PC-3 (cell line): ENCODE results near the gene BMPR1A. TPM values are rescaled to one million over a fixed set of nuclear protein-coding genes. Genes with fewer than 3 reads are reported as not detected.

Experiments
- ATAC-seq: fragments of 200-7000 bp; cut with Tn5 transposase; 2 replicates; pipeline ENCODE4 v1.9.1; 2020; ENCODE audit warnings: mild to moderate bottlenecking, moderate library complexity
- BruUV-seq: library from RNA; stranded (reverse); fragments of 400-500 nt; replicated peaks from 2 replicates; lab custom pipeline; 2021; lab: Mats Ljungman, UMichigan
- CTCF ChIA-PET: fragments of 300-600 bp; sonication (Branson Sonifier 250); formaldehyde crosslinking; loops from one replicate; lab custom pipeline; 2022; ENCODE audit warnings: antibody characterized with exemption; lab: Charles Lee
- POLR2A ChIA-PET: fragments of 300-600 bp; sonication (Branson Sonifier 250); formaldehyde crosslinking; loops from one replicate; lab custom pipeline; 2022; ENCODE audit warnings: antibody characterized with exemption; ENCODE audit not compliant: unreplicated experiment; lab: Charles Lee
- DNase-seq: peaks from one replicate; pipeline ENCODE4 v3.0.0-alpha.2; 2015
- H2AFZ ChIP-seq: fragments of 300-600 bp; sonication (generic); 2 replicates; pipeline ENCODE4 v1.6.0; 2016; ENCODE audit warnings: antibody characterized with exemption, low read length
- H3F3A ChIP-seq: fragments of 300-600 bp; sonication (generic); one replicate; pipeline ENCODE4 v1.6.0; 2017; ENCODE audit warnings: antibody characterized with exemption, low read length, control low read depth, mild to moderate bottlenecking; ENCODE audit not compliant: unreplicated experiment
- H3K27ac ChIP-seq: fragments of 300-600 bp; sonication (generic); 2 replicates; pipeline ENCODE4 v1.5.1; 2016; ENCODE audit warnings: mild to moderate bottlenecking, low read length
- H3K27me3 ChIP-seq: fragments of 300-600 bp; sonication (generic); 2 replicates; pipeline ENCODE4 v1.6.1; 2016; ENCODE audit warnings: low read length, mixed read lengths
- H3K36me3 ChIP-seq: fragments of 300-600 bp; sonication (generic); 2 replicates; pipeline ENCODE4 v1.6.1; 2016; ENCODE audit warnings: low read depth, mixed run types, low read length, mixed read lengths
- H3K4me1 ChIP-seq: fragments of 300-600 bp; sonication (generic); 2 replicates; pipeline ENCODE4 v1.5.1; 2016; ENCODE audit warnings: low read length; ENCODE audit not compliant: insufficient read depth
- H3K4me2 ChIP-seq: fragments of 300-600 bp; sonication (generic); 2 replicates; pipeline ENCODE4 v1.6.0; 2016; ENCODE audit warnings: low read length
- H3K4me3 ChIP-seq: fragments of 300-600 bp; sonication (generic); 2 replicates; pipeline ENCODE4 v1.5.1; 2016; ENCODE audit warnings: mild to moderate bottlenecking, low read length, mixed read lengths
- H3K79me2 ChIP-seq: fragments of 300-600 bp; sonication (generic); 2 replicates; pipeline ENCODE4 v1.6.1; 2017; ENCODE audit warnings: low read length, mixed read lengths
- H3K9ac ChIP-seq: fragments of 300-600 bp; sonication (generic); 2 replicates; pipeline ENCODE4 v1.6.0; 2016; ENCODE audit warnings: mild to moderate bottlenecking, low read length
- H3K9me2 ChIP-seq: fragments of 300-600 bp; sonication (generic); replicated peaks from 2 replicates; pipeline ENCODE4 v1.6.1; 2016; ENCODE audit warnings: mixed run types, low read length, mixed read lengths
- H3K9me3 ChIP-seq: fragments of 300-600 bp; sonication (generic); 2 replicates; pipeline ENCODE4 v1.6.1; 2016; ENCODE audit warnings: low read length, mixed read lengths
- H4K20me1 ChIP-seq: fragments of 300-600 bp; sonication (generic); 2 replicates; pipeline ENCODE4 v1.6.1; 2016; ENCODE audit warnings: low read length, mixed read lengths
- CTCF ChIP-seq: fragments of 300-600 bp; sonication (generic); conservative IDR thresholded peaks from 2 replicates; pipeline ENCODE4 v1.5.1; 2017; ENCODE audit warnings: antibody characterized with exemption, low read depth, mild to moderate bottlenecking, low read length
- EZH2 ChIP-seq: fragments of 300-600 bp; sonication (generic); IDR thresholded peaks from one replicate; pipeline ENCODE4 v1.6.1; 2017; ENCODE audit warnings: antibody characterized with exemption, mild to moderate bottlenecking, low read length; ENCODE audit not compliant: unreplicated experiment
- EZH2phosphoT487 ChIP-seq: fragments of 300-600 bp; sonication (generic); IDR thresholded peaks from 2 replicates; pipeline ENCODE4 v1.6.1; 2018; ENCODE audit warnings: mild to moderate bottlenecking, antibody characterized with exemption, low read length, borderline replicate concordance
- intact Hi-C: fragments of 100-400 bp; cut with micrococcal nuclease; formaldehyde crosslinking; loops from 2 replicates; pipeline ENCODE4 v1.9.0; 2023
- total RNA-seq: library from RNA; depleted of rRNA; stranded (reverse); fragments of >200 nt; gene quantifications from 2 replicates; pipeline ENCODE4 v1.2.3, GENCODE V29; 2014

Gene BMPR1A
- total RNA-seq, 1 experiment from 2014 or later = 14.5 TPM

- ATAC-seq = no peak
Measured at GRCh38 chr10:86960863-86961434, 204.5 kb downstream of the BMPR1A start.

GRCh38 chr10:86961481-86962091 is 205.2 kb downstream of the BMPR1A start:
- no peaks in the 10 kb centered on the region for H3F3A ChIP-seq
- ATAC-seq (no peak), DNase-seq (peak; percentile 25)
- ChIA-PET POLR2A (no interaction called here), CTCF (no interaction called here)
- H4K20me1 ChIP-seq = no peaks in the 10 kb centered on the region
- H3K4me3 ChIP-seq = no peak overlapping the region
- H3K9me2 ChIP-seq = no peaks in the 10 kb centered on the region
- peaks cover 33% of the 10 kb centered on the region for H3K4me1 ChIP-seq
- no peak overlapping the region for H3K9ac ChIP-seq
- H3K4me2 ChIP-seq = no peak overlapping the region
- BruUV-seq = no TSS peak
- H3K27ac ChIP-seq = no peak overlapping the region
- intact Hi-C loops = loop anchor here (2.0 kb wide), 1 partner anchor 273 kb away; no protein-coding TSS in a partner anchor
- no peaks in the 10 kb centered on the region for H3K36me3 ChIP-seq
- H3K27me3 ChIP-seq = no peaks in the 10 kb centered on the region
- TF ChIP-seq CTCF (no peak), EZH2phosphoT487 (no peak), EZH2 (no peak)
- H2AFZ ChIP-seq = no peak overlapping the region
- no peaks in the 10 kb centered on the region for H3K79me2 ChIP-seq
- no peaks in the 10 kb centered on the region for H3K9me3 ChIP-seq

More at GRCh38 chr10:86960863-86961434, 204.5 kb downstream of the BMPR1A start:
- Histone ChIP-seq H3K79me2 (no peaks in the 10 kb centered on the region), H4K20me1 (no peaks in the 10 kb centered on the region), H3K27me3 (no peaks in the 10 kb centered on the region), H3K36me3 (no peaks in the 10 kb centered on the region), H3K9me3 (no peaks in the 10 kb centered on the region), H3K4me2 (no peak overlapping the region), H3K27ac (no peak overlapping the region), H3K9me2 (no peaks in the 10 kb centered on the region), H3K9ac (no peak overlapping the region), H3K4me1 (peaks cover 33% of the 10 kb centered on the region), H3F3A (no peaks in the 10 kb centered on the region), H2AFZ (0 out of 2 replicates have a peak overlapping the region, but pooled peaks have one; percentile 33), H3K4me3 (no peak overlapping the region)
- DNase-seq = no peak
- intact Hi-C loops = loop anchor here (2.0 kb wide), 1 partner anchor 272 kb away; no protein-coding TSS in a partner anchor
- no TSS peak for BruUV-seq
- ChIA-PET CTCF (interaction anchor here (0.6 kb wide), 2 partner anchors 9 to 208 kb away, joined by 5 to 12 read pairs; no protein-coding TSS in a partner anchor), POLR2A (no interaction called here)
- TF ChIP-seq EZH2 (no peak), CTCF (no peak), EZH2phosphoT487 (no peak)
